Measurements from ENCODE around the gene RRP7A. TPM values are rescaled to one million over a fixed set of nuclear protein-coding genes. Genes with fewer than 3 reads are reported as not detected.
"Not testable (repeated sequence)": the region's sequence is repeated elsewhere in the genome, so short reads cannot be mapped to it uniquely, and the experiment has no call there.

Gene RRP7A
- polyA plus RNA-seq, 1 donor from 2014 or later, result 74.7 TPM

DNA sequence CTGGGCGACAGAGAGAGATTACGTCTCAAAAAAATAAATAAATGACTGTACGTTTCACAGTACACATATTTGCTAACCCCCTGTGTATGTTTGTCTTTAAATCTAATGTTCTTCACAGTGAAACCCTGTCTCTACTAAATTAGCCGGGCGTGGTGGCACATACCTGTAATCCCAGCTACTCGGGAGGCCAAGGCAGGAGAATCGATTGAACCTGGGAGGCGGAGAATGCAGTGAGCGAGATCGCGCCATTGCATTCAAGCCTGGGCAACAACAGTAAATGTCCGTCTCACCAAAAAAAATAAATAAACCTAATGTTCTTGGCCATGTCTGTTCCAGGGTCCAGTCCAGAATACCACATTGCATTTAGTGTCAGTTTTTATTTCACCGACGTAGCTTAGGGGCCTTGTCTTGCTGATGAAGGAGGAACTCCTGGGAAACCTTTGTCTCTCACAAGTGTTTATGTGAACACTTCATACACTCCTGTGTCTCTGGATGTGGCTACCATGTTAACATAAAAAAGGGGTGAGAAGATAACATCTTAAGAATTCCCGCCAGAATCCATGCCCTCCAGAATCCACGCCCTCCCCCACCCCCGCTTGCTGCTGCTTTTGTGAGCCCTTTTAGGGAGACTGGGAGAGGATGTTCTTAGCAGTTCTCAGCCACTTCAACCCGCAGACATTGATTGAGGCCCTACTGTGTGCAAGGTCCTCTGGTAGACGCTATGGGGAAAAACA is 29.2 kb upstream of the RRP7A start:
- Mint-ChIP-seq H3K27ac (peak overlapping the region; percentile 7 to 79 (median 34)), H3K4me3 (no peak overlapping the region), H3K4me1 (peaks cover 20 to 24% (median 24%) of the 10 kb centered on the region in 3 donors), H3K9me3 (no peaks in the 10 kb centered on the region), H3K36me3 (no peaks in the 10 kb centered on the region), H3K27me3 (no peaks in the 10 kb centered on the region)

DNA sequence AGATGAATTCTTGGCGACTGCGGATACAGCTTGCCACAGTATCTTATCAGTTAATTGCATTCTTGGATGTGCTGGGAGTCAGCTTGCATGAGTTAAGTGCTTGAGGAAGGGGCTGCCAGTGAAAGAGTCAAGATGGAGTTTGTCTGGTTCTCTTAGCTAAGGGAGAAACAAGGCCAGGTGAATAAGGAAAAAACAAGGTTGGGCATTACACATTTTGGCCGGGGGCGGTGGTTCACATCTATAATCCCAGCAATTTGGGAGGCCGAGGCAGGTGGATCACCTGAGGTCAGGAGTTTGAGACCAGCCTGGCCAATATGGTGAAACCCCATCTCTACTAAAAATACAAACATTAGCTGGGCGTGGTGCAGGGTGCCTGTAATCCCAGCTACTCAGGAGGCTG is 28.5 kb upstream of the RRP7A start:
- H3K36me3 Mint-ChIP-seq, H3K27me3 Mint-ChIP-seq, H3K9me3 Mint-ChIP-seq: not testable (repeated sequence)
- peak overlapping the region in 1 of 4 donors; percentile 28 for H3K4me3 Mint-ChIP-seq
- H3K27ac Mint-ChIP-seq, result peak overlapping the region in 1 of 3 donors; percentile 79
- peaks cover 20 to 24% (median 24%) of the 10 kb centered on the region in 3 donors for H3K4me1 Mint-ChIP-seq

DNA sequence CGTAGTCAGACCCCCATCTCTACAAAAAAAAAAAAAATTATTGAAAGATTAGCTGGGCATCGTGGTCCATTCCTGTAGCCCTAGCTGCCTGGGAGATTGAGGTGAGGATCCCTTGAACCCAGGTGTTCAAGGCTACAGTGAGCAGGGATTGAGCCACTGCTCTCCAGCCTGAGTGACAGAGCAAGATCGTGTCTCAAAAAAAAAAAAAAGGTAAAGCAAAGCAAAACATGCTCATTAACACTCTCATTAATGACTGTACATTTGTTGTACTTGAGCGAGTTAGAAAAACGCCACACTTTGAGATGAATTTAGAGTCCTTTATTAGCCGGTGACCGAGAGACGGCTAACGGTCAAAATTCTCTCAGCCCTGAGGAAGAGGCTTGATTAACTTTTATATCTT is 28.0 kb upstream of the RRP7A start:
- Mint-ChIP-seq H3K4me1 (peaks cover 18 to 23% (median 19%) of the 10 kb centered on the region in 3 donors), H3K4me3 (no peak overlapping the region), H3K9me3 (no peaks in the 10 kb centered on the region), H3K36me3 (no peaks in the 10 kb centered on the region), H3K27ac (no peak overlapping the region), H3K27me3 (no peaks in the 10 kb centered on the region)

DNA sequence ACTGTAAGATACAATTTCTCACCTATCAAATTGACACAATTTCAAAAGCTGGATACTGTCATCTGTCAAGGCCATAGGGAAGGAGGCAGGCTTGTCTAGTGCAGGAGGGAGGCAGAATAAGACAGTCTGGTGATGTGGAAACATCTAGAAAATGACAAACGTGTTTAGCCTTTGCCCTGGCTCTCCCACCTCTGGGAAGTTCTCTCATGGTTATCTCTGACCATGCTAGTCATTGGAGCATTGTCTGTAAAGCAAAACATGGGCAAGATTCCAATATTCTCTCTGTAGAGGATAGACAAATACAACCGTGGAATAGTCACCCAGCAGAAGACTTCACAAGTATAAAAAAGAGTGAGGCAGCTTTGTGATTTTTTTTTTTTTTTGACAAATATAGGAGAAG is 25.1 kb upstream of the RRP7A start:
- Mint-ChIP-seq H3K27me3 (no peaks in the 10 kb centered on the region), H3K27ac (no peak overlapping the region), H3K4me1 (peaks cover 4 to 16% (median 5%) of the 10 kb centered on the region in 3 donors), H3K4me3 (no peak overlapping the region), H3K9me3 (no peaks in the 10 kb centered on the region), H3K36me3 (no peaks in the 10 kb centered on the region)

DNA sequence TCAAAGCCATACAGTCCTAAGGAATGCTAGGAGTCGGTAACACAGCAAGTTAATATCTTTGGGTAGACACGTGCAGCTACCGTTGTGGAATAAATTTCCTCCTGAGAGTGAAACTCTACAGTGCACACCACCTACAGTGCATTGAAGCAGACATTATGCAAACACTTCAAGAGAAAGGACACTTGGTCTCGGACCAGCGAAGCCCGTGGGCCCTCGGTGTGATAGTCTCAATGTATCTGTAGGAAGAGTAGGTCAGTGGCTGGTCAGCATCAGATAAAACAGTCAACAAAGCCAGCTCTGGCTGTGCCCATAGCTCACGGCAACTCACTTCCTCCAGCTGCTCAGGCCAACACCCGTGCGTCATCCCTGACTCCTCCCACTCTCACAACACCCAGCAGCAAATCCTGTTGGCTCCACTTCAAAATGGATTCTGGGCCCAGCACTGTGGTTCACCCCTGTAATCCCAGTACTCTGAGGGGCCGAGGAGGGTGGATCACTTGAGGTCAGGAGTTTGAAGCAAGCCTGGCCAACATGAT is 19.7 kb upstream of the RRP7A start:
- not testable (repeated sequence) for H3K9me3 Mint-ChIP-seq, H3K27me3 Mint-ChIP-seq, H3K36me3 Mint-ChIP-seq
- H3K4me3 Mint-ChIP-seq, result peak overlapping the region in 3 of 4 donors; percentile 44 to 84 (median 60)
- peak overlapping the region; percentile 82 to 97 (median 94) for H3K27ac Mint-ChIP-seq
- H3K4me1 Mint-ChIP-seq, result peaks cover 21 to 35% (median 24%) of the 10 kb centered on the region in 3 donors

DNA sequence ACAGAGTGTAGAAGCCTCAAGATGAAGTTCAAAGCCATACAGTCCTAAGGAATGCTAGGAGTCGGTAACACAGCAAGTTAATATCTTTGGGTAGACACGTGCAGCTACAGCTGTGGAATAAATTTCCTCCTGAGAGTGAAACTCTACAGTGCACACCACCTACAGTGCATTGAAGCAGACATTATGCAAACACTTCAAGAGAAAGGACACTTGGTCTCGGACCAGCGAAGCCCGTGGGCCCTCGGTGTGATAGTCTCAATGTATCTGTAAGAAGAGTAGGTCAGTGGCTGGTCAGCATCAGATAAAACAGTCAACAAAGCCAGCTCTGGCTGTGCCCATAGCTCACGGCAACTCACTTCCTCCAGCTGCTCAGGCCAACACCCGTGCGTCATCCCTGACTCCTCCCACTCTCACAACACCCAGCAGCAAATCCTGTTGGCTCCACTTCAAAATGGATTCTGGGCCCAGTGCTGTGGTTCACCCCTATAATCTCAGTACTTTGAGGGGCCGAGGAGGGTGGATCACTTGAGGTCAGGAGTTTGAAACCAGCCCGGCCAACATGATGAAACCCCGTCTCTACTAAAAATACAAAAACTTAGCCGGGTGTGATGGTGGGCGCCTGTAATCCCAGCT is 17.7 kb upstream of the RRP7A start:
- H3K36me3 Mint-ChIP-seq, result not testable (repeated sequence)

DNA sequence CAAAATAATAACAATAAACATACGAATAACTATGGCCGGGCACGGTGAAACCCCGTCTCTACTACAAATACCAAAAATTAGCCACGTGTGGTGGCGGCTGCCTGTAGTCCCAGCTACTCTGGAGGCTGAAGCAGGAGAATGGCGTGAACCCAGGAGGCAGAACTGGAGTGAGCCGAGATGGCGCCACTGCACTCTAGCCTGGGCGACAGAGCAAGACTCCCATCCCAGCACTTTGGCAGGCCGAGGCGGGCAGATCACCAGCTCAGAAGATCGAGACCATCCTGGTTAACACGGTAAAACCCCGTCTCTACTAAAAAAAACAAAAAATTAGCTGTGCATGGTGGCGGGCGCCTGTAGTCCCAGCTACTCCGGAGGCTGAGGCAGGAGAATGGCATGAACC is 17.0 kb upstream of the RRP7A start:
- H3K9me3 Mint-ChIP-seq, H3K27me3 Mint-ChIP-seq, H3K36me3 Mint-ChIP-seq: not testable (repeated sequence)
- H3K4me1 Mint-ChIP-seq, result peaks cover 29 to 46% (median 29%) of the 10 kb centered on the region in 3 donors
- H3K4me3 Mint-ChIP-seq, result peak overlapping the region; percentile 34 to 91 (median 84)
- peak overlapping the region; percentile 69 to 96 (median 91) for H3K27ac Mint-ChIP-seq

More for the DNA sequence above, 17.7 kb upstream of the RRP7A start:
- Mint-ChIP-seq H3K4me3 (peak overlapping the region; percentile 48 to 91 (median 84)), H3K27ac (peak overlapping the region; percentile 69 to 96 (median 91)), H3K4me1 (peaks cover 29 to 46% (median 29%) of the 10 kb centered on the region in 3 donors)
- not testable (repeated sequence) for H3K27me3 Mint-ChIP-seq, H3K9me3 Mint-ChIP-seq

DNA sequence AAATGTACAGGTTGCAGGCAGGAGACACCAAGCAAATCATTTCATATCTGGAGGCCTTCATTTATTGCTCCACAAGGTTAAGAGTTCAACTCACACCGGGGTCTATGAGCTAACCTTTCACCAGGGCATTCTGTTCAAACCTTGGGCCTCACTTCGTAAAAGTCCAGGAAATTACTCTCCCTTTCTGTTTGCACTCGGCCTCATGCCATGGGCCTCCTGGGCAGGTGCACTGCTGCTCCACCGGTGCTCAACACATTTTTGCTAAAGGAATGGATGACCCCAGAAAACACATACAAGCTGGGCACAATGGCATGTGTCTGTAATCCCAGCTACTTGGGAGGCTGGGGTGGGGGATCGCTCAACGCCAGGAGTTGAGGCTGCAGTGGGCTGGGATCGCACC is 16.6 kb upstream of the RRP7A start:
- H3K4me3 Mint-ChIP-seq, result peak overlapping the region in 2 of 4 donors; percentile 44 to 75
- H3K27me3 Mint-ChIP-seq, result no peaks in the 10 kb centered on the region
- H3K36me3 Mint-ChIP-seq, result peaks cover 2% of the 10 kb centered on the region
- no peaks in the 10 kb centered on the region for H3K9me3 Mint-ChIP-seq
- peak overlapping the region in 1 of 3 donors; percentile 96 for H3K27ac Mint-ChIP-seq
- H3K4me1 Mint-ChIP-seq, result peaks cover 29 to 46% (median 29%) of the 10 kb centered on the region in 3 donors

DNA sequence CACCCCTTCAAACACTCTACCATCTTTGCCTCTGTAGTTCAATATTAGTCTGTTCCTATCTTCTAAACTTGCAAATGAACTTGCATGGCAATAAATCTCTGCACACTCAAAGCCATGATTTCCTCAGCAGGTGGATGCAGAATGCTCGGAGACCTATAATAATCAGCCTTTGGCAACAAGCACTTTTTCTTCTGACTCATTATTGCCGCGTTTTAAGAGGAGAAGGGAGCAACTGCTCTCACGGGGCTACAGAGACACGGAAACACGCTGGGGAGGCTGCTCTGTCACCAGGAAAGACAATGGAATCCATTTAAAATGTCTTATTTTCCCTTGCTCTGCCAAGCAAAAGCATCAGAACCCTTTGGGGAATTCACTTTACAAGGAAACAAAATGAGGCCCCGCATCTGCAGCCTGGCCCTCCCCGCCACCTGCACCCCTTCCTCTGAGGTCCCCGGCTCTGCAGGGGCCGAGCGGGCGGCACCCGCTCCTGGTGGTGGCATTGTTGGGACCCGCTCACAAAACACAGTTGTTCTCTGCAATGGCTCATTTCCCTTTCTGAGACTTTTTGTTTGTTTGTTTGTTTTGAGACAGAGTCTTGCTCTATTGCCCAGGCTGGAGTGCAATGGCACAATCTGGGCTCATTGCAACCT is 15.6 kb upstream of the RRP7A start:
- H3K9me3 Mint-ChIP-seq, H3K36me3 Mint-ChIP-seq, H3K27ac Mint-ChIP-seq, H3K27me3 Mint-ChIP-seq, H3K4me3 Mint-ChIP-seq: not testable (repeated sequence)
- H3K4me1 Mint-ChIP-seq, result peaks cover 29 to 43% (median 29%) of the 10 kb centered on the region in 3 donors

DNA sequence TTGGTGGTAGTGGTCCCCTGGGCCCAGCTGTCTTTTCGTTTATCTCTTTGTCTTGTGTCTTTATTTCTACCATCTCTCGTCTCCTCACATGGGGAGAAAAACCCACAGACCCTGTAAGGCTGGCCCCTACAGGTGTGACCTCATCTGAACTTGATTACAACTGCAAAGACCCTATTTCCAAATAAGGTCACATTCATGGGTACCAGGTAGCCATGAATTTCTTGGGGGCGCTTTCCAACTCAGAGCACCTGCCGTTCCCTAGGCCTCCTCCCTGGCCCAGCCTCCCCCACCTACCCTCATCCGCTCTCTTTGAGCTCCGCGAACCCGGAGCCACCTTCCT is 14.0 kb upstream of the RRP7A start:
- peak overlapping the region; percentile 56 to 93 (median 86) for H3K4me3 Mint-ChIP-seq
- H3K4me1 Mint-ChIP-seq, result peaks cover 24 to 43% (median 24%) of the 10 kb centered on the region in 3 donors
- no peaks in the 10 kb centered on the region for H3K9me3 Mint-ChIP-seq
- H3K27me3 Mint-ChIP-seq, result no peaks in the 10 kb centered on the region
- peaks cover 2% of the 10 kb centered on the region for H3K36me3 Mint-ChIP-seq
- H3K27ac Mint-ChIP-seq, result peak overlapping the region; percentile 79 to 97 (median 90)

DNA sequence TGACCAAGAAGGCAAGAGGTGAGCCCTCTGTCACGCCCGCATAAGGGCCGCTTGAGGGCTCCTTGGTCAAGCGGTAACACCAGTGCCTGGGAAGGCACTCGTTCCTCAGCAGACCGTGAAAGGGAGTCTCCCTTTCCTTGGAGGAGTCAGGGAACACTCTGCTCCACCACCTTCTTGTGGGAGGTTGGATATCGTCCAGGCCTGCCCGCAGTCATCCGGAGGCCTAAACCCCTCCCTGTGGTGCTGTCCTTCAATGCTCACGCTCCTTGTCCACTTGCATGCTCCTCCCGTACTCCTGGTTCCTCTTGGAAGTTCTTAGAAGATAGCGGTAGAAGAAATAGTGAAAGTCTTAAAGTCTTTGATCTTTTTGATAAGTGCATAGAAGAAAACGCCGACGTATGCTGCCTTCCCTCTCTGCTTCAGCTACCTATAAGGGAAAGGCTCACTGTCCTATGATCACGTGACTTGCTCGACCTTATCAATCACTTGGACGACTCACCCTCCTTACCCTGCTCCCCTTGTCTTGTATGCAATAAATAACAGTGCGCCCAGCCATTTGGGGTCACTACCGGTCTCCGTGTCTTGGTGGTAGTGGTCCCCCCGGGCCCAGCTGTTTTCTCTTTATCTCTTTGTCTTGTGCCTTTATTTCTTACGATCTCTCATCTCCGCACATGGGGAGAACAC is 11.9 kb upstream of the RRP7A start:
- Mint-ChIP-seq H3K4me3 (peak overlapping the region in 2 of 4 donors; percentile 43 to 56), H3K4me1 (peaks cover 10 to 28% (median 13%) of the 10 kb centered on the region in 3 donors), H3K27ac (peak overlapping the region in 1 of 3 donors; percentile 53)
- H3K9me3 Mint-ChIP-seq, H3K36me3 Mint-ChIP-seq, H3K27me3 Mint-ChIP-seq: not testable (repeated sequence)

DNA sequence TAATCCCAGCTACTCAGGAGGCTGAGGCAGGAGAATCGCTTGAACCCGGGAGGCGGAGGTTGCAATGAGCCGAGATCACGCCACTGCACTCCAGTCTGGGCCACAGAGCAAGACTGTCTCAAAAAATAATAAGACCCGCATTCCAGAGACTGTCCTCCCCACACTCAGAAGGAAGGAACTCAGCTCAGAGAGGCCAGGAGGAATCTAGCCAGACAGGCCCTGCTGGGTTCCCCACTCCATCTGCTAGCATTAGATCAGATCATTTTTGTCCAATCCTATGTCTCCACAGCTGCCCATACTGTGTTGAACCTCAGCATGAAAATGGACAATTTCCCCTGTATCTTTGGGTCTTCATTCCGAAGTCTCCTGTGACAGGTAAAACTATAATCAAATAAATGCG is 9.8 kb upstream of the RRP7A start:
- not testable (repeated sequence) for H3K27me3 Mint-ChIP-seq, H3K9me3 Mint-ChIP-seq, H3K36me3 Mint-ChIP-seq
- H3K4me3 Mint-ChIP-seq, result peak overlapping the region in 2 of 4 donors; percentile 28 to 34
- H3K4me1 Mint-ChIP-seq, result peaks cover 5 to 26% (median 8%) of the 10 kb centered on the region in 3 donors
- H3K27ac Mint-ChIP-seq, result peak overlapping the region in 2 of 3 donors; percentile 51 to 89

DNA sequence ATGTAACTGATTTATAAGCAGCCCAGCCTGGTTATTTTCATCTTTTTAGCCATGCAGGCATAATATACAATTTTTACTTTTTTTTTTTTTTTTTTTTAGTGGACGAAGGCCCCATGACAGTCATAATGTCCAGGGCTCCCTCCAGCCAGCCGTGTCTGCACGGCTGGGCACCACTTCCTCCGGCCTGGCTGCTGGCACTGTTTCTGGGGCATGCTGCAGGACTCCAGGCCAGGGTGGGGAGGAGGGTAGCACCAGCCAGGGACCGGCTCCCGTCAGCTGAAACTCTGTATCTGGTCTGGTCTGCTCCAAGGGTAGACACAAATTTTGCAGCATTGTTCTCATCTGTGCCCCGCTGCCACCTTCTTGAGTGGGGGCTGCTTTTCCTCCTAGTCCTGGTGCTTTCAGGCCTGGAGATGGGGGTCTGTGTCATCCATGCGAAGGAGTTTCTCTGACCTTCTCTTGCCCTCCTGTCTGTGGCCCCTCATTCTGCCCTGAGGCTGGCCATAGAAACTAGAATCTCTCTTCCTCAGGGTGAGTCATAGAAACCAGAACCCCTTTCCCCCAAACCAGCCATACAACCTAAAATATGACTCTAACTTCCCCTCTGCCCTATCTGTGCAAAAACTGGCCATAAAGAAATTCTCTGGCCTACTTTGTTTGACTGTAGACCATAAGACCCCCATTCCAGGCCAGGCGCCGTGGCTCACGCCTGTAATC is 9.2 kb upstream of the RRP7A start:
- peak overlapping the region in 2 of 4 donors; percentile 1 to 34 for H3K4me3 Mint-ChIP-seq
- H3K27me3 Mint-ChIP-seq, result no peaks in the 10 kb centered on the region
- H3K36me3 Mint-ChIP-seq, result no peaks in the 10 kb centered on the region
- peaks cover 5 to 22% (median 5%) of the 10 kb centered on the region in 3 donors for H3K4me1 Mint-ChIP-seq
- H3K27ac Mint-ChIP-seq, result peak overlapping the region in 2 of 3 donors; percentile 51 to 76
- no peaks in the 10 kb centered on the region for H3K9me3 Mint-ChIP-seq

DNA sequence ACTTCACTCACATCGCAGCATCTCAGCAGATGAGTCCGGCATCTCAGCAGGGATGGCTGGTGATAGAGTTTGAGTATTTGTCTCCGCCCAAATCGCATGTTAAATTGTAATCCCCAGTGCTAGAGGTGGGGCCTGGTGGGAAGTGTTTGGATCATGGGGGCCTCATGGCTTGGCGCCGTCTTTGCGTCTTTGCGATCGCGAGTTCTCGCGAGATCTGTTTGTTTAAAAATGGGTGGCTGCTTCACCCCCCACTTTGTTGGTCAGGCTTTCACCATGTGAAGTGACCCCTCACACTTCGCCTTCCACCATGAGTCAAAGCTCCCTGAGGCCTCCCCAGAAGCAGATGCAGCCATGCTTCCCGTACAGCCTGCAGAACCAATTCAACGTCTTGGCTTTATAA is 3.0 kb upstream of the RRP7A start:
- H3K4me3 Mint-ChIP-seq, result peak overlapping the region in 2 of 4 donors; percentile 29 to 58
- H3K36me3 Mint-ChIP-seq, result no peaks in the 10 kb centered on the region
- H3K9me3 Mint-ChIP-seq, result no peaks in the 10 kb centered on the region
- H3K4me1 Mint-ChIP-seq, result peaks cover 6 to 15% (median 9%) of the 10 kb centered on the region in 3 donors
- H3K27me3 Mint-ChIP-seq, result no peaks in the 10 kb centered on the region
- H3K27ac Mint-ChIP-seq, result peak overlapping the region in 1 of 3 donors; percentile 64
